Astrocyte of the spinal cord (primary cell): ENCODE results near the gene ADORA2B.
"Not testable (repeated sequence)": the region's sequence is repeated elsewhere in the genome, so short reads cannot be mapped to it uniquely, and the experiment has no call there.

ENCODE experiments used
- DNase-seq: peaks from one replicate; pipeline ENCODE4 v3.0.0; 2011; ENCODE audit warnings: low read depth, low spot score
- H3K4me3 ChIP-seq: 2 replicates; pipeline ENCODE4 v1.5.1; 2011; ENCODE audit warnings: low read depth, mild to moderate bottlenecking, low read length, moderate library complexity
- in situ Hi-C: cut with HindIII; loops from 2 replicates; pipeline ENCODE4 v1.10.0; 2017; ENCODE audit warnings: low sequenced_read_pairs
- TF ChIP-seq, protein P1 (sequence below): IDR thresholded peaks from 2 replicates; pipeline ENCODE4 v1.5.1; 2012; ENCODE audit warnings: low read depth, mild to moderate bottlenecking, low read length, inconsistent platforms

ADORA2B gene

DNA sequence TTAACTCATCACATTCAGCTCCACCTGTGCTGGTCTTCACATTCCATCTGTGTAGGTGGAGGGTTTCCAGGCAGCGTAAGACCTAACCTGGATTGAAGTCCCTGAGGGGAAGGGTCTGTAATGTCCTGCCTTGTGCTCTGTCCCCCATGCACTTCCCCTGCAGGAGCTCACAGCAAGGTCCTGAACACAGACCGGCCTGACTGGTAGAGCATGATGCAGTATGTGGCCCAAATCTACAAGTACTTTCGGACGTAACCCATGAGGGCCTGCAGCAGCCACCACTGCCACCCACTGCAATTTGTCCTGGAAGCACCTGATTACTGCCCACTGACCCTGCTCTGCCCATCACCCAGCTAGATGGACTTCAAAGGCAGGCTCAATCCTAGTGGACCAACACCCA, 36.6 kb upstream of the ADORA2B start:
- DNase-seq = no peak
- no peak overlapping the region for H3K4me3 ChIP-seq
- in situ Hi-C loops = no loop called here
- TF ChIP-seq, protein P1, sequence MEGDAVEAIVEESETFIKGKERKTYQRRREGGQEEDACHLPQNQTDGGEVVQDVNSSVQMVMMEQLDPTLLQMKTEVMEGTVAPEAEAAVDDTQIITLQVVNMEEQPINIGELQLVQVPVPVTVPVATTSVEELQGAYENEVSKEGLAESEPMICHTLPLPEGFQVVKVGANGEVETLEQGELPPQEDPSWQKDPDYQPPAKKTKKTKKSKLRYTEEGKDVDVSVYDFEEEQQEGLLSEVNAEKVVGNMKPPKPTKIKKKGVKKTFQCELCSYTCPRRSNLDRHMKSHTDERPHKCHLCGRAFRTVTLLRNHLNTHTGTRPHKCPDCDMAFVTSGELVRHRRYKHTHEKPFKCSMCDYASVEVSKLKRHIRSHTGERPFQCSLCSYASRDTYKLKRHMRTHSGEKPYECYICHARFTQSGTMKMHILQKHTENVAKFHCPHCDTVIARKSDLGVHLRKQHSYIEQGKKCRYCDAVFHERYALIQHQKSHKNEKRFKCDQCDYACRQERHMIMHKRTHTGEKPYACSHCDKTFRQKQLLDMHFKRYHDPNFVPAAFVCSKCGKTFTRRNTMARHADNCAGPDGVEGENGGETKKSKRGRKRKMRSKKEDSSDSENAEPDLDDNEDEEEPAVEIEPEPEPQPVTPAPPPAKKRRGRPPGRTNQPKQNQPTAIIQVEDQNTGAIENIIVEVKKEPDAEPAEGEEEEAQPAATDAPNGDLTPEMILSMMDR = no peak

DNA sequence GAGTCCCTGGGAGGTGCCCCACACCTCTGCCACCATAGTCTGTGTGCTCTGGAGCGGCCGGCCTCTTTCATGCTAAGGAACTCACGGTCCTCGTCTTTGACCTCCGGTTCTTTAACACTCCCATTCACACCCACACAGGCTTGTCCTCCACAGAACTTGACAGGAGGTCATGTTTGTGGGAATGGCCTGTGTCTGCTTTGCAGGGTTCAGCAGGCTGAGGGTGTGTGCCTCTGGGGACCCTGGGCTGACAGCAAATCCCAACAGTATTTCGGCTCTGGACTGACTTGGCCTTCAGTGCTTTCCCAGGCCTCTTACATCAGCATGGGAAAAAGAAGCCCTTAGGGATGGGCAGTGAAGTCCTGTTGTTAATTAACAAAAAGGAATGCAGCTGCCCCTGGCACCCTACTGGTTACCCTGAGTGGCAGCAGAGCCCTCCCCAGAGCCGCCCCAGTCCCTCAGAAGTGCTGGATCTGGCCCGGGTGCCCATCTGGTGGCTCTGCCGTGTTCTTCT, 35.4 kb upstream of the ADORA2B start:
- TF ChIP-seq, protein P1 = no peak
- in situ Hi-C loops = no loop called here
- no peak overlapping the region for H3K4me3 ChIP-seq
- no peak for DNase-seq

DNA sequence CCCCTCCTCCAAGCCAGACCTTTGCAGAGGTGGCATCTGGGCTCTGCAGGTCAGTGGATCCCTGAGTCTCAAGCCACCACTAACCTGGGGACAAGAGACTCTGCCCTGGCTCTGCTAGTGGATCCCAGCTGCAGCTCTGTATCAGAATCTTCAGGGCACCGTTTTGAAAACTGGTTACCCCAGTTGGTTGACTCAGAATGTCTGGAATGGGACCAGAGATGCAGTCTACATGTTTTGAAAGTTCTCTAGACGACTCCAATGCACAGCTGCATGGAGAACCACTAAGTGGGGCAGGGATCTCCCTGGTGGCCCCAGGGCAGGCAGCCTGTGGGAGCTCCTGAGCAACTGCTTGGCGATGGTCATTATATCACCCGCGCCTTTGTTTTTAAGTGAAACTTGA, 34.1 kb upstream of the ADORA2B start:
- H3K4me3 ChIP-seq = no peak overlapping the region
- in situ Hi-C loops = no loop called here
- TF ChIP-seq, protein P1 = no peak
- no peak for DNase-seq

DNA sequence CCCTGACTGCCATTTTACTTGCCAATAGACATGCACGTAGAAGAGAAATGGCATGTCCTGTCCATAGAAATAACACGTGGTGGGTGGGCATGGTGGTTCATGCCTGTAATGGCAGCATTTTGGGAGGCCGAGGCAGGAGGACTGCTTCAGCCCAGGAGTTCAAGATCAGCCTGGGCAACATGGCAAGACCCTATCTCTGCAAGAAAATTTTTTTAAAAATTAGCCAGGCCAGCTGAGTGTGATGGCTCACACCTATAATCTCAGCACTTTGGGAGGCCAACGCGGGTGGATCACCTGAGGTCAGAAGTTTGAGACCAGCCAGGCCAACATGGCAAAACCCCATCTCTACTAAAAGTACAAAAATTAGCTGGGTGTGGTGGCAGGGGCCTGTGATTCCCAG, 33.2 kb upstream of the ADORA2B start:
- DNase-seq, in situ Hi-C loops, H3K4me3 ChIP-seq: not testable (repeated sequence)

DNA sequence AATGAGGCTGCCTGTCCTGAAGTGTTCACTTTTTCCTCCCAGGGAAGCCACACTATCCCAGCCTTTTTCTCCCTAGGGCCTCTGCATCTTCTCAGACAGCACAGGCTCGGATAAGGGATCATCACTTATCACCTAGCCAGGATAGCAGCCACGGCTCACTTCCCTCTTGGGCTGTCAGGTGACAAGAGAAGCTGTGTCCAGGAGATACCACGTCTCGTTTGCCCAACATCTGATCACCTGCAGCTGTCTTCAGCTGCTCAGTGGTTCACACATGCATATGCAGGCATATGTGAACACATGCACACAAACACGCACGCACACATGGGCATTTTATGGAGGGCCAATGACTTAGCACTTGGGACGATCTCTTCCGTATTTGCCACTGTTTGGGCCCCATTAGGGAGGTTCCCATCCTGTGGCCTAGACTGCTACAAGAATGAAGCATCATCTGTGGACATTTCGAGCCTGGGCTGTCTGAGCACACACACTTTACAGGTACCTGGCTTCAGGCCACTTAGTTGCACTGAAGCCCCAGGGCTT, 32.4 kb upstream of the ADORA2B start:
- TF ChIP-seq, protein P1 = no peak
- DNase-seq = no peak
- no peak overlapping the region for H3K4me3 ChIP-seq
- in situ Hi-C loops = no loop called here

DNA sequence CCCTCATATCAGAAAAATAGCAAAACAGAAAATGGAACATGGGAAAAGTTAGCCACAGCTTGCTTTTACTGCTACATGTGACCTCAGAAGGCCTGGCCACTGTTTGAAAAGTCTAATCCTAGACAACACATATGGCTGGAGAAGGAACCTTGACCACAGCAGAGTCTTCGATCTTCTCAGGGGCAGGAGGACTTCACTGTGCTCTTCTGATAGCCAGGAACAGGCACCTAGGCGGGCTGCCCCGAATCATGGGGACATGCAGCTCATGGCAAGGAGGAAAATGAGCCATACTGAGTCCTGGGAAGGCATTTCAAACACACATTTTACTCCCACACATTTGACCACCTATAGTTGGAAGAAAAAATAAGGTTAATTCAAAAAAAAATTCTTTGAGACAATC, 31.1 kb upstream of the ADORA2B start:
- DNase-seq = no peak
- no peak overlapping the region for H3K4me3 ChIP-seq
- in situ Hi-C loops = no loop called here
- TF ChIP-seq, protein P1 = no peak

DNA sequence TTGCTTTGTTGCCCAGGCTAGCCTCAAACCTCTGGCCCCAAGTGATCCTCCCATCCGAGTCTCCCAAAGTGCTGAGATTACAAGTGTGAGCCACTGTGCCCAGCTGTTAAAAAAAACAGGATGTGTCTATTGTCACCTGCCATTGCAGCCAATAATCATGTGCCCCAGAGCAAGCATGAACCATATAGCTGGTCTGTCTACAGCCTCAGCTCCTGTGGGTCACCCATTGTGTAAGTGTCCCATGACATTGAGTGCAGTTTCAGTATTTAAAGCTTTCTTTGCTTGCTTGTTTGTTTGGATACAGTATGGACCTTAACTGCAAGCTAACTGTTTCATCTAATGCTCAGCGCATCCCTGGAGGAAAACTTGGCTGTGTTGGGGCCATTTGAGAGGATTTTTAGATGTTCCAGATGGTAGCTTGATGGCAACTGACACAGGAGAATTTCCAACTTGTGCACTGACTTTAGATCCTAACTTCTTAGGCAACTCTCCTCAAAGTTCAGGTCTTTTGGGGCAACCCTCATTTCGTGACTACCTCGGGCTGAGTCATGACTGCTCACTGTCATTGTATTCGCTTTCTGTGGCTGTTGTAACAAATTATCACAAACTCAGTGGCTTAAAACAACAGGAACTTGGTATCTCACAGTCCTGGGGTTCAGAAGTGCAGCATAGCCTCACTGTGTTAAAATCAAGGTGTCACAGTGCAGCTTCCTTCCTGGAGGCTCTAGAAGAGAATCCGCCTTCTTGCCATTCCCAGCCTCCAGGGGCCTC, 30.3 kb upstream of the ADORA2B start:
- TF ChIP-seq, protein P1 = no peak
- H3K4me3 ChIP-seq = no peak overlapping the region
- in situ Hi-C loops = no loop called here
- DNase-seq = no peak
